ENCODE results near the gene MYO5B. TPM values are rescaled to one million over a fixed set of nuclear protein-coding genes. Genes with fewer than 3 reads are reported as not detected.

Gene MYO5B
- total RNA-seq, 1 experiment from 2014 or later, result 25.9 TPM

DNA sequence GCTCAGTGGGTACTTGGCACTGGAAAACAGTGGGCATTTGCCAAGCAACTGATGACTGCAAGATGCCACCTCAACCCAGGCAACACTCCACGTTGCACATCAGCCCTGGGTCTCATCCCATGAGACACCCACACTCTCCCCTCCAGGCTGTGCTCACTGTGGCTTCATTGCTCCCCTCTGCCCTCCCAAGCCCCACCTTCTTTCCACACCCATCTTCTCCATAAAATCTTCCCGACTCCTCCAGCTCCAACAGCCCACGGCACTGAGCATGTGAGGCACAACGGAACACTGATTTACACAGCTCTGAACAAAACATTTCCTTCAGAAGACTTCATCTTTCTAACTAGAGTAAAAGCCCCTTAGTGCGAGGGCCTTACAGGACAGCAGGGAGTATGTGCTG, 263.8 kb downstream of the MYO5B start:
- no peaks in the 10 kb centered on the region for H3K4me1 Mint-ChIP-seq (ENCODE audit: insufficient read depth, unreplicated experiment)
- H3K27me3 Mint-ChIP-seq (ENCODE audit: insufficient read depth, unreplicated experiment), result no peaks in the 10 kb centered on the region
- TF ChIP-seq CTCF (IDR thresholded peaks at IDR 0.05; ENCODE audit: unreplicated experiment), result no peak
- intact Hi-C loops (cut with micrococcal nuclease), result no loop called here
- H3K27ac Mint-ChIP-seq (ENCODE audit: low read depth, unreplicated experiment), result no peak overlapping the region
- H3K9me3 Mint-ChIP-seq (ENCODE audit: unreplicated experiment), result no peaks in the 10 kb centered on the region
- BruUV-seq (replicated peaks), result no TSS peak
- no peak for DNase-seq (ENCODE audit: unreplicated experiment)
- no peak overlapping the region for H3K4me3 Mint-ChIP-seq (ENCODE audit: unreplicated experiment)
- ChIA-PET CTCF (interaction anchor here (0.9 kb wide), 1 partner anchor 265 kb away, joined by 3 read pairs; no protein-coding TSS in a partner anchor), POLR2A (no interaction called here)
- peaks cover 11% of the 10 kb centered on the region for H3K36me3 Mint-ChIP-seq (ENCODE audit: insufficient read depth, unreplicated experiment)

DNA sequence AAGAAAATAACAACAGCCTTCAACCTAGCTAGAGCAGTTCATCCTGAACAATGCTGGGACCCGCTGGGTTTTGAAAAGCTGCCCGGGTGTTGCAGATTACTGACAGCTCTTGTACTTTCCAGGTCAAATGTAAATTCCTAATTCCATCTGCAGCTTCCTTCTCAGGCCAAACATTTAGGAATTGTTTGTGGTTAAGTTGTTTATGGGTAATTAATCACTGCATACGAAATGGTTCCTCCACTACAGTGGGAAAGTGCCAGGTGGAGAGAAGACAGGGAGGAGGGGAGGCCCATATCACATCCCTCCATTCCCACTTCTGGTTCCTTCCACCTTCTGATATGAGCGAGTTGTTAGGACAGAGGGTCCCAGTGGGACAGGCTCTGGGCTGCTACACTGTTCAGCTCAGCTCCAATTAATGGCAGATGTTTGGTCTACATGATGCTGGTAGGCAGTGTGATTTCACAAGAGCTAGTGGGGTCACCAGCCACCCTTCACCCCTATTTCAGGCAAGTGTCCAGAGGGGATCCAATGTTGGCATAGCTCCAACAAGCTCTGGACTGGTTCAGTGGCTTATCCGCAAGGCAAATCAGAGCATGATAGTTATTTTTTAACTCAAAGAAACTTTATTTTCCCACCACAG, 268.7 kb downstream of the MYO5B start:
- Mint-ChIP-seq H3K36me3 (ENCODE audit: insufficient read depth, unreplicated experiment) (peaks cover 11% of the 10 kb centered on the region), H3K4me1 (ENCODE audit: insufficient read depth, unreplicated experiment) (peaks cover under 1% of the 10 kb centered on the region), H3K27me3 (ENCODE audit: insufficient read depth, unreplicated experiment) (no peaks in the 10 kb centered on the region), H3K27ac (ENCODE audit: low read depth, unreplicated experiment) (no peak overlapping the region), H3K9me3 (ENCODE audit: unreplicated experiment) (no peaks in the 10 kb centered on the region), H3K4me3 (ENCODE audit: unreplicated experiment) (no peak overlapping the region)
- TF ChIP-seq CTCF (IDR thresholded peaks at IDR 0.05; ENCODE audit: unreplicated experiment), result no peak
- ChIA-PET POLR2A (no interaction called here), CTCF (interaction anchor here (0.6 to 1.1 kb wide), 4 partner anchors 35 to 293 kb away, joined by 3 read pairs; no protein-coding TSS in a partner anchor)
- DNase-seq (ENCODE audit: unreplicated experiment), result no peak
- BruUV-seq (replicated peaks), result no TSS peak
- intact Hi-C loops (cut with micrococcal nuclease), result no loop called here

GRCh38 chr18:49924293-49924983, 270.5 kb downstream of the MYO5B start:
- Mint-ChIP-seq H3K4me3 (ENCODE audit: unreplicated experiment) (no peak overlapping the region), H3K36me3 (ENCODE audit: insufficient read depth, unreplicated experiment) (peaks cover 11% of the 10 kb centered on the region), H3K27me3 (ENCODE audit: insufficient read depth, unreplicated experiment) (no peaks in the 10 kb centered on the region), H3K27ac (ENCODE audit: low read depth, unreplicated experiment) (no peak overlapping the region), H3K4me1 (ENCODE audit: insufficient read depth, unreplicated experiment) (peaks cover 9% of the 10 kb centered on the region), H3K9me3 (ENCODE audit: unreplicated experiment) (no peaks in the 10 kb centered on the region)
- POLR2A ChIA-PET, result no interaction called here
- BruUV-seq (replicated peaks), result no TSS peak
- intact Hi-C loops (cut with micrococcal nuclease), result no loop called here
- CTCF ChIA-PET, result interaction anchor here (0.7 kb wide), 1 partner anchor 70 kb away, joined by 4 read pairs; no protein-coding TSS in a partner anchor
- TF ChIP-seq CTCF (IDR thresholded peaks at IDR 0.05; ENCODE audit: unreplicated experiment), result no peak
- no peak for DNase-seq (ENCODE audit: unreplicated experiment)

GRCh38 chr18:49922228-49922627, 272.7 kb downstream of the MYO5B start:
- peak; percentile 46 for DNase-seq (ENCODE audit: unreplicated experiment)
- CTCF ChIA-PET, result interaction anchor here (0.6 kb wide), 1 partner anchor 284 kb away, joined by 4 read pairs; no protein-coding TSS in a partner anchor
- H3K9me3 Mint-ChIP-seq (ENCODE audit: unreplicated experiment), result no peaks in the 10 kb centered on the region

More at GRCh38 chr18:49922228-49922627, 272.7 kb downstream of the MYO5B start:
- no TSS peak for BruUV-seq (replicated peaks)
- no peak overlapping the region for H3K4me3 Mint-ChIP-seq (ENCODE audit: unreplicated experiment)
- no peak for TF ChIP-seq CTCF (IDR thresholded peaks at IDR 0.05; ENCODE audit: unreplicated experiment)
- H3K4me1 Mint-ChIP-seq (ENCODE audit: insufficient read depth, unreplicated experiment), result peaks cover 9% of the 10 kb centered on the region
- no peaks in the 10 kb centered on the region for H3K36me3 Mint-ChIP-seq (ENCODE audit: insufficient read depth, unreplicated experiment)
- POLR2A ChIA-PET, result interaction anchor here (0.6 kb wide), 1 partner anchor 94 kb away, joined by 4 read pairs; no protein-coding TSS in a partner anchor
- no peaks in the 10 kb centered on the region for H3K27me3 Mint-ChIP-seq (ENCODE audit: insufficient read depth, unreplicated experiment)
- no peak overlapping the region for H3K27ac Mint-ChIP-seq (ENCODE audit: low read depth, unreplicated experiment)
- intact Hi-C loops (cut with micrococcal nuclease), result no loop called here
